Central memory CD4-positive, alpha-beta T cell (primary cell): ENCODE data around the gene SORBS1.

ENCODE experiments used
- DNase-seq: peaks from one replicate; pipeline ENCODE4 v3.0.0; 2022

Gene SORBS1

DNA sequence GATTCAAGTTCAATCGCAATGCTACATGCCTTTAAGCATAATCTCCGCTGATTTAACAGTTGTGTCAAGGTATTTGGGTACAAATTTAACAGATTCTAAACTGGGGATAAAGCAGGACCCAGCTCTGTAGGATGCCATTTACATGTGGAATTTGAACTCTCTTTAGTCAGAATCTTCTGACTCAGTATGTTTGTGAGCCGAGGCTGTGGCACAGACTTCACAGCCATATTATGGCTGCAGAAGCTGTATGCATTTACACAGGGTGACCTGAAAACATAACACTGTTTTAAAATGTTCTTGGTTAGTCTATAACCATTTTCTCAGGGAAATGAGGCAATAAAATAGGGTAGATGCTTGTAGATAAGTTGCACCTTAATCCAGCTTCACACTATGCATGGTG, 279.1 kb downstream of the SORBS1 start:
- DNase-seq = no peak

DNA sequence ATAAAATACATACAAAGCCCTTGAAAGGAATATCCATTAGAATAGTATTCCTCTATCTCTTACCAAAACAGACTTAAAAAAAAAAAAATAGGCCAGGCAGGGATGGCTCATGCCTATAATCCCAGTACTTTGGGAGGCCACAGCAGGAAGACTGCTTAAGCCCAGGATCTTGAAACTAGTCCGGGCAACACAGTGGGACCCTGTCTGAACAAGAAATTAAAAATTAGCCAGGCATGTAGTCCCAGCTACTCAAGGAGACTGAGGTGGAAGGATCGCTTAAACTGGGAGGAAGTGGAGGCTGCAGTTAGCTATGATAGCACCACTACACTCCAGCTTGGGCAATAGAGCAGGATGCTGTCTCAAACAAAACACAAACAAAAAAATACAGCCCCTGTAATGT, 280.0 kb downstream of the SORBS1 start:
- no peak for DNase-seq

DNA sequence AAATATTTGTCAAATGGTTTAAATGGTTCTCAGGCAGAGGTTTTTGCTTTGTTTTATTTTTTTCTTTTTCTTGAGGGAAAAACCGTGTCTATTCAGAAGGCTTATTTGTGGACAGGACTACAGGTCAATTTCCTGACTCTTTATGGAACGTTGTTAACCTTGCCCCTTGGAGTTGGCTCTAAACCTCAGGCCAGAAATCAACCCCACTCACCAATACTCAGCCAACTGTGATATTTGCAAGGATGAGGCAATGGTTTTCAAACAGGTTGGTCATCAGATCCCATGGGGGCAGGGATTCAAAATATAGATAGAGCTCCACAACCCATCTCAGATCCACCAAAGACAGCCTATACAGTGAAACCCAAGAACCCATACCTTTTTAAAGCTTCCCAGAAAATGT, 280.5 kb downstream of the SORBS1 start:
- DNase-seq = no peak

DNA sequence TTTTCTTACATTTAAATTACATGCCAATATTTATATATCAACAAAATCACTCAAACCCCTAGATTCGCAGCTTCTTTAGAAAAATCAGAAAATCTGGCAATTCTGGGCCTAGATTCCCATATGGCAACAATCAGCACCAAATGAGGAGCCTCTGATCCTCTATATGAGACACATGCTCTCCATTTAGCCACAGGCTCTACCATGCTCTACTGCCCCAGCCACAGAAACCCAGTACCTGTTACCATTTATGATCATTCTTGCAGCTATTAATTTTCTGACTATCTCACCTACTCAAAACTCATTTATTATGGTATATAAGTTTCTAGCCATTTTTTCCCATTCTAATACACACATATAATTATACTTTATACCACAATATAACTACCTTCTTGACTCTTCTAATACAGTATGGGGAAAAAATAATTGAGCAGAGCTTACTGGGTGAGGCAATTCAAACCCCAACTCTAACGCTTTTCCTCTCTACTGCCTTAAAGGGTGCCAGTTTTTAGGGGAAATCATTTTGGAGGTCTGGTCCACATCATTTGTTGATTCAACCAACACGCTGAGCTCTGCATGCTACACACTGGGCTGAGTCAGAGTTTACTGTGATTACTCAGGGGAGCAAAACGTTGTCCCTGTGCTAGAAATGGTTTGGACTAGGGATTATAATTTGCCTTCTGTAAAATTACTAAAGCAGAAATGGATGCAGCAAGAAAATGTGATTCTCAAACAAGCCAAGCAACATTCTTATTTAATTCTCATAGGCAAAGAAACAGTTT, 281.9 kb downstream of the SORBS1 start:
- no peak for DNase-seq

DNA sequence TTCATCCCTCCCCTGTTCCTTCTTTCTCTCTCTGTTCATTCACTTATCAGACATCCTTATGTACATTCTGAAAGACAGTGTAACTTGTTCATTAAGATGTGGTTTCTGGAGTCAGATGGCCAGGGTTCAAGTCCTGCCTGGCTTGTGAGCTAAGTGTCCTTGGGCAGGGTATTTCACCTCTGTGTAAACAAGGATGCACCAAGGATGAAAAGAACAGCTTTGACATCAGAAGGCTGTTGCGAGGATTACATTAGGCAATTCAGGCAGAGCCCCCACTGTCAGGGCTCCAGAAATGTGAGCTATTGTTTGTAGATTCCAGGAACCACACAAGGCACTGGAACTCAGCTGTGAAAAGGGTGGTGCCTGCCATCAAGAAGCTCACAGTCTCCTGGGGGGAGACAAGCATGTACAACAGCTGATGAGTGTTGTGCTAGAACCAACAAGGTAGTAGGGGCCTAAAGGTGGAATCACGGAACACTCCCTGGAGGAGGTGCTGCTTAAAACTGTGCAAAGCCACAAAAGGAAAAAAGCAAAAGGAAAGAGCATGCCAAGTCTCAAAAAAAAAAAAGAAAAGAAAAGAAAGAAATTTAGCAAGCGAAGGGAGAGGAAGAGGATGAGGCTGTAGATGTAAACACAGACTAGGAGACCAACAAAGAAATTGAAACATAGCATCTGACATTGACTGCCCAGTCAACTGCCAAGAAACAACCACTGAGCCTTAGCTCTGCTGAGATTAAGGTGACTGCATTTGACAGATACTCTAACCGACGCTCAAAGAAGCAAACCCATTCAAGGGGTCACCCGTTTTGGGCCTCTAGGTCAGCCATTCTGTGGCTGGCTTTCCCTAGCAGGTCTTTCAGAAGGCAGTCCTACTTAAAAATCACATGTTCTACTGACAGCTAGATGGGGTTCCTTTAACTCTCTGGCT, 282.8 kb downstream of the SORBS1 start:
- DNase-seq = no peak

DNA sequence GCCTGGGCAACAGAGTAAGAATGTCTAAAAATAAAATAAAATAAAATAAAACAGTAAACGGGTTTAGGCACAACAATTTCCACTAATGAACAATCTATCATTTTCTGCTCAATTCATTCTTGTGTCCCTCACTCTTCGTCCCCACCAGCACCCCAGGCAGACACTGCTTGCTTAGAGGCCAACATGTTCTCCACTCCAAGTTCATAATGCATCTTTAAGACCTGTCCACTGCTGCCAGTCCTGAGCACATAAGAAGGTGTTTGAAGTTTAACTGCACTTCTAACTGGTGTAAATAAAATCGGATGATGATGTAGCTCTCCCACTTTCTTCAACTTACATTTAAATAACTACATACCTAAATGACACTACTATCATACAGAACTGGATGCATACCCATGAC, 283.6 kb downstream of the SORBS1 start:
- no peak for DNase-seq

DNA sequence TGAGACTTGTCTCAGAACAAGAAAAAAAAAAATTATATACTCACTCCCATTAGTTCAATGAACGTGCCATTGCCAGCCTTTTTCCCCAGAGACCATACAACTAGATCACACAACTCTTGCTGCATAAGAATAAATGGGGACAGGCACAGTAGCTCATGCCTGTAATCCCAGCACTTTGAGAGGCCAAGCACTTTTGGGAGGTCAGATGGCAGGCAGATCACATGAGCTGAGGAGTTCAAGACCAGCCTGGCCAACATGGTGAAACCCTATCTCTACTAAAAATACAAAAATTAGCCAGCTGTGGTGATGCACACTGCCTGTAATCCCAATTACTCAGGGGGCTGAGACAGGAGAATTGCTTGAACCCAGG, 284.0 kb downstream of the SORBS1 start:
- DNase-seq = no peak

DNA sequence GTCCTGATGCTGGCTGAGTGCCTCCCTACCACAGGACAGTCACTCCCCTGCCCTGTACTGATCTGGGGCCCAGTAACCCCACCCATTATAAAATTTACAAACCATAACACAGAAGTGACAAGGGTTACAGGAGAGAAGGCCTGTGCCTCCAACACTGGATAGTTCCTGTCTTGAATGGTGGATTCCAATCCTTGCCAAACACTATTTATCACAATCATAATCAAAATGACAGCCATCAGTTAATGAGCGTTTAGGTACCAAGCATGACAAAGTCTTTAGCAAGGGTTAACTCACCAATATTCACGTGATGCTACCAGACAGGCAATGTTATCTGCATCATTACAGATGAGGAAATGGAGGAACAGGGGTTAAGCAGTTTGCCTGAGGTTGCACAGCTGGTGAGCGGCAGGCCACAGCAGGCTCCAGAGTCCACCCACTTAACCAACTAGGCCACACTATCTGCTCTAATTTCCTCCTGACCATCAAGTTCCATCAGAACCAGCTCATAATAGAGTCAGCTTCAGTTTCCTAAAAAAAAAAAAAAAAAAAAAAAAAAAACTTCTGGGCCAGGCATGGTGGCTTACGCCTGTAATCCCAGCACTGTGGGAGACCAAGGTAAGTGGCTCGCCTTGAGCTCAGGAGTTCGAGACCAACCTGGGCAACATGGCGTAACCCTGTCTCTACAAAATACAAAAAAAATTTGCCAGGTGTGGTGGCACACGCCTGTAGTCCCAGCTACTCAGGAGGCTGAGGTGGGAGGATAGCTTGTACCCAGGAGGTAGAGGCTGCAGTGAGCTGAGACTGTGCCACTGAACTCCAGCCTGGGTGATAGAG, 284.6 kb downstream of the SORBS1 start:
- no peak for DNase-seq

DNA sequence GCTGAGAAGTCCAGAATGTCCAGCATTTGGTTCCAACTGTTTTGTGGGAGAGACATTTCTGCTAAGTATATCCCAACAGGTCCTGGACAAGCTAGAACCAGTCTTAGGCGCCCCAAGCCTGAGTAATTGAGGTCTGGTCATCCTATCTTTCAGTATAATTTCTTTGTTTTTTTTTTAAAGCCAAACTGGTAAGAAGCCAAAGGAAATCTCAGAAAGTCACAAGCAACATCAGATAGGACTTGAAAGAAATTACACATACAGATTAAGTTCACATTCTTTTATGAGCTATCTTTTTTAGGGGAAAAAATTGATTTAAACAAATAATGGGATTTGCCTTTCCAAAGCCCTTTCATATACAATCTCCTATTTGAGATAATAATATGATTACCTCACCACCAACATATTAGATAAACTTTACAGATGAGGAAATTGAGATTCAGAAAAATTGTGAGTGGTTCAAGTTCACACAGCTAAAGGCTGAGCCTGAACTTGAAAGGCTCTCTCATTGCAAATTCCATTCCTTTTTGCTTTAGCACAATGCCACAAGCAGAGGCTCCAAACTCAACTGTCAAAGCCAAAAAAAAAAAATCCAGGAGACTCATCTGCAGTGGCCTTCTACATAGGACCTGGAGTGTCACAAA, 285.3 kb downstream of the SORBS1 start:
- DNase-seq = no peak

DNA sequence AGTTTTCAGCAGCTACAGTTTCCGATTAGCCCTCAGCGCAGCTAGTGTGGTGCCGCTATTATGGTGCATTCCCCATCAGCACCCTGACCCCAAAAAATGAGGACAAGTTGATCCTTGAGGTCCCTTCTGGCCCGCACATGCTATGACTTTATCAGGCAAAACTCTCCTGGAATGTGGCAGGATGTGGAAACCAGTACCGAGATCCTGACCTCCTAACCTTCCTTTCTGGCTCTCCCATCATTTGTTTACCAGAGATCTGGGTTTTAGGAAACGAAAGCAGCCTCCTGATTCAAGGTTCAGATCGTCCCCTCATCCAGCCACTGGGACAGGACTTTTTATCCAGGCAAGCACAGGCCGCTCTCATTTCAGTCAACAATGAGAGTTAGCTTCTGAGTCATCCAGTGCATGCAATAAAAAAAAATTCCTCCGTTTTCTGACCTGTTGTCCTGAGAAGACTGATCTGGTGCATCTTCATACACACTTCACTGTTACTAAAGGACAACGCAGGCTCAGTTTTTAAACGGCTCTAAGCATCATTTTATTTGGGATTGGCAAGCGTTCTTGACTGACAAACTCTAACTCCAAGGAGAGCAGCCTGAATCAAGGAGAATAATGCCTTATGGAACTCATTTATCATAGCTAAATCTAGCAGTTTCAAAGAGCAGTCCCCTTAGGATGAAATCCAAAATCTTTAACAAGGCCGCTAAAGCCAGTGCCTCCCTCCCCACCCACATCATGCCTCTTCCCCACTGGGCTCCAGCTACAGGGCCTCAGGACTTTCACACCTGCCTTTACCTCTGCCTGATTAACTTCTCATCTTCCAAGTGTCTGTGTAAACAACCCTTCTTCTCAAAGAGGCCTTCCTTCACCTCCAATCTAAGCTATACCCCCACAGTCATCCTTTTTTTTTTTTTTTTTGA, 287.5 kb downstream of the SORBS1 start:
- DNase-seq = no peak

DNA sequence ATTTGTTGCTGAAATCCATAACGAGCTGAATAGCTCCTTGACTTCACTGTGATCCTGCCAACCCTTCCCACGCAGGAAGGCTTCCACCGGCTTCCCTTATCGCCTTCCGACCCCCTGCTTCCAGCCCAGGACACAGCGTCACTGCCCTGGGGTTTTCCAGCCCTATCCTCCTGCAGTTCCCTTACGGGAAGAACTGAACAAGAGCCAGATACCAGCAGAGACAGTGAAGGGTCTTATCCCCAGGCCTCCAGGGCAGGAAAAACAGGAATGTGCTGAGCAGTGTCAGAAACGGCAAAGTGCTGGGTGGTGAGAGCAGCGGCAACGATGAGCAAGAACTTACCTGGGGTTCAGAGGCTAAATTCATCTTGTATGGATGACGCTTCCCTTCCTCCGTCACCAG, 292.7 kb downstream of the SORBS1 start:
- no peak for DNase-seq

DNA sequence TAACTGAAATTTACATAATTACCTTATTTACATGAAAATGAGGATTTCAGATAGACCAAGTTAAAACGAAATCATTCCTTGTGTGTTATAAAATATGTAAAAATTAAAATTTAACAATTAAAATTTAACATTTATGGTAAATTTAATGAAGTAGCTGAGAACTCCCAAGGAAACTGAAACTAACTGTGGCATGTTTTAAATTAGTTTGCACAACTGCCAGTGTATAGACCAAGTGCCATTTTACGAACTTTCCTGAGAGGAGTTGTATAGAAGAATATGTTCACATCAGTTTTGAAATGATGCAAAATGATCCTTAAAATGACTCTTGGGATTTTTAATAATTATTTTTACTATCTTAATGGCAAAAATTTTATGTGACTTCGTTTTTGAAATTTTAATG, 293.9 kb downstream of the SORBS1 start:
- DNase-seq = no peak

DNA sequence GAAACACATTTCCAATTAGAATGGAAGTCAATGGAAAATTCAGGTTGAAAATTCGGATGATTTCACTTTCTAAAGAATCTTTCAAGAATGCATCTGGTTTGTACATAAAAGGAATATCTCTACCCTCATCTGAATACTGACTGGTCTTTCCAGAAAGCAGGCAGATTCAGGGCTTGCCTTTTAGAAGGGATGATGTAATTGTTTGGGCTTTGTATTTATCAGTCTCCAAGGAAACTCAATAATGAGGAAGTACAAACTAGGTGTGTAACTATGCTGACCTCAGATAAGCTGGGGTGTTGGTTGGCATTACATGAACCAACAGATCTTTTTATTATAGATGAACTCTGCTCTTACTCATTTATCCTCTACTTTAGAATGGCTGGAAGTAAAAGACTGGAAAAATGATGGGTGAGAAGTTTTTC, 294.5 kb downstream of the SORBS1 start:
- no peak for DNase-seq

DNA sequence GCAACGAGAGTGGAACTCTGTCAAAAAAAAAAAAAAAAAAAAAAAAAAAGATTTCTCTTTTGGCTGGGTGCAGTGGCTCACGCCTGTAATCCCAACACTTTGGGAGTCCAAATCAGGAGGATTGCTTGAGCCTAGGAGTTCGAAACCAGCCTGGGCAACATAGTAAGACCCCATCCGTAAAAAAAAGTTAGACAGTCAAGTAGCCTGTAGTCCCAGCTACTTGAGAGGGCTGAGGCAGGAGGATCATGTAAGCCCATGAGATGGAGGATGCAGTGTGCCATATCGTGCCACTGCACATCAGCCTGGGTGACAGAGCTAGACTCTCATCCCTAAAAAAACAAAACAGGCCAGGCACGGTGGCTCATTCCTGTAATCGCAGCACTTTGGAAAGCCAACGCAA, 295.6 kb downstream of the SORBS1 start:
- no peak for DNase-seq

DNA sequence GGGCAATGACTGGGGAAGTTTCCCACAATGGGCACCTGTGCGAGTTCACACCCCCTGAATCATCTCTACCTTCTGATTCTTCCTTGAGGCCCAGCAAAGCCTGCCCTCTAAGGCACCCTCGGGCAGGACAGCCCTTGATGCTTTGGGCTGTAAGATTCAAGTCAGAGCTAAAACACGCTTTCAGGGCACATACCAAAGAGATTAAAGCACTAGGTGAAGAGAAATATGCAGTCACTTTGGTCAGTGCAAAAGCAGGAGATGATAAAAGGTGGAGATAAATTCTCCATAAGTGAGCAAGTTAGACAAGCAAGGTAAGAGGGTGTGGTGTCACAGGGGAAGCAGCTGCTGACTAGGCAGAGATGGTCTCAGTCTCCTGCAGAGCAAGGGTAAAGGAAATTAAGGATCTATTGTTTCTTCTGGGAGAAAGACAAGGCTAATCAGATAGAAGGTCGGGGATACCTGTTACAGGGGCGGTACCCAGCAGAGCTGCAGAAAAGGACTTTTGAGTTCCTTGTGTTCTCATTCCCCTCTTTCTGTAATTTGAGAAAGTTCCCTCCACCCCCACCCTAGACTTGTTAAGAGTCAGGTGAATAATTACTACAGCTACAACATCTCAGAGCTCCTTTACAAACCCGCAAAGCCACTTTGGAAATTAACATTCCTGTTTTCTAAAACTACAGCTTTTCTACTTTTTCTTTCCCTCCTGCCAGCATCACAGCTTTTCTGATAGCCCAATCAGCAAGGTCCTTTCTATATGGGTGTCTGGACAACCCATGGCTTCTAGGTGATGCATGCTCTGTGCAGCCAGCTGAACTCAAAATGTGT, 296.7 kb downstream of the SORBS1 start:
- DNase-seq = no peak

DNA sequence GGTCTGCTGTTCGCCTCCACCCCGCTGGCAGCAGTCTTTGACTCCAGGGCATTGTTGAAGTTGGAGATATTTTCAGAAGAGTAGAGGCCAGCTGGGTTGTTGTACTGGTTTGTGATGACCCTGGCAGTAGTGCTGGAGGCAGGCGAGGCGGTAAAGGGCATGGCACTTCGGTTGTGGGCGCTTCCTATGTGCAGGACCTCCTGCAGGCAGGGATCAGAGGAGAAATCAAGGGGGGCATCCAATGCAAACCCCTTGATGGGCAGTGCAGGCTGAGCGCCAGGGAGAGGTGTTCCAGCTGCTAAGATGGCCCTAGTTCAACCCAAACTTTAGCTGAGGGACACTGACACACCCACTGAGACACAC, 297.3 kb downstream of the SORBS1 start:
- no peak for DNase-seq

DNA sequence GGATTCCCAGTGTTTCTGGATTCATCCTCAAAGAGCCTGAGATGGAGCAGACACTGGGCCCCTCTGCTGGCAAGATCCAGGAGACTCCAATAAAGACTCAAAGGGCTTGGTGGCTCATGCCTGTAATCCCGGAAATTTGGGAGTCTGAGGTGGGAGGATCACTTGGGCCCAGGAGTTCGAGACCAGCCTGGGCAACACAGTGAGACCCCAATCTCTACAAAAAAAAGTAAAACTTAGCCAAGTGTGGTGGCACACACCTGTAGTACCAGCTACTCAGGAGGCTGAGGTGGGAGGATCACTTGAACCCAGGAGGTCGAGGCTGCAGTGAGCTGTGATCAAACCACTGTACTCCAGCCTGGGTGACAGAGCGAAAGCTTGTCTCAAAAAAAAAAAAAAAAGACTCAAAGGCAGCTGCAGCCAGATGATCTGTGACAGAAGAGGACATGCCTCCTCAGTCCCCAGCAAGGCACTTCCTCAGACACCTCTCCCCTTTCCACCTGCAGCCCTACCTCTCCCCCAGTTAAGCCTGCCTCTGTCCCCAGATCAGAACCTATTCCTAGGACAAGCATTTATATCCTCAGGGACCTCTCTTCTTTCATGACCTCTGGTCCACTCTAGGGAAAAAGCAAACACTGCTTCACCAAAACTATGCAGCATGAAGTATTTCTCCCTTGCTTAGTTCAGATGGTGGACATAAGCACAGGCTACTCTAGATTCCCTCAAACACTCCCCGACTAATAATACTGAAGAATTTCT, 298.2 kb downstream of the SORBS1 start:
- no peak for DNase-seq

DNA sequence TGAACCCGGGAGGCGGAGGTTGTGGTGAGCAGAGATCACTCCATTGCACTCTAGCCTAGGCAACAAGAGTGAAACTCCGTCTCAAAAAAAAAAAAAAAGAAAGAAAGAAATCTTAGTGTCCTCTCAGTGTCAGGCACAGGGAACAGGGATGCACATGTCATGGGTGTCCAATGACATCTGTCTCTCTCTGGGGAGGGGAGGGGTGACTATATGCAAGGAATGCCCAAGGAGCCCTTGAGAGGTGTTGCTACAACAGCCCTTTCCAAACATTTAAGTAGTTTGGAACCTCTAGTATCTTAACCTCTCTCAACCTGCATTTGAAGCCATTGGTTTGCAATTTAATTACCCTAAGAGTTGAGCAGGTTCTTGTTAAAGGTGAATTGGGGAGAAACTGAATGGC, 299.2 kb downstream of the SORBS1 start:
- no peak for DNase-seq
